ENCODE data around the gene IGFBP4.
A peak's percentile ranks its signal among the peaks of the same experiment; 100 is the strongest.

IGFBP4 gene

DNA sequence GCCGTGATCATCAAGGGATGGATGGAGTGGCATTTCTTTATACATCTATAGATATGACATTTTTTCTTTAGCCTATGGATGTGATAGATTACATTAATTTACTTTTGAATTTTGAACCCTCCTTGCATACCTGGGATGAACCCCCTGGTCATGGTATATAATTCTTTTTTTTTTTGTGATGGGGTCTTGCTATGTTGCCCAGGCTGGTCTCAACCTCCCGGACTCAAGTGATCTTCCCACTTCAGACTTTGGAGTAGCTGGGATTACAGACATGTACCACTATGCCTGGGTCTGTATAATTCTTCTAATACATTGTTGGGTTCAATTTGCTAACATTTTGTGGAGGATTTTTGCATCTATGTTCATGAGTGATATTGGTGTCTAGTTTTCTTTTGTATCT lies 59.9 kb downstream of the IGFBP4 start:
- no peaks in the 10 kb centered on the region for H3K27me3 ChIP-seq (ENCODE audit: insufficient read depth, poor library complexity, severe bottlenecking)
- ATAC-seq (ENCODE audit: low read depth) (no peak), DNase-seq (ENCODE audit: low spot score) (no peak)
- H3K27ac ChIP-seq (ENCODE audit: poor library complexity, severe bottlenecking): peak overlapping the region; percentile 100
- no peaks in the 10 kb centered on the region for H3K9me3 ChIP-seq (ENCODE audit: severe bottlenecking)
- TF ChIP-seq, protein P1, sequence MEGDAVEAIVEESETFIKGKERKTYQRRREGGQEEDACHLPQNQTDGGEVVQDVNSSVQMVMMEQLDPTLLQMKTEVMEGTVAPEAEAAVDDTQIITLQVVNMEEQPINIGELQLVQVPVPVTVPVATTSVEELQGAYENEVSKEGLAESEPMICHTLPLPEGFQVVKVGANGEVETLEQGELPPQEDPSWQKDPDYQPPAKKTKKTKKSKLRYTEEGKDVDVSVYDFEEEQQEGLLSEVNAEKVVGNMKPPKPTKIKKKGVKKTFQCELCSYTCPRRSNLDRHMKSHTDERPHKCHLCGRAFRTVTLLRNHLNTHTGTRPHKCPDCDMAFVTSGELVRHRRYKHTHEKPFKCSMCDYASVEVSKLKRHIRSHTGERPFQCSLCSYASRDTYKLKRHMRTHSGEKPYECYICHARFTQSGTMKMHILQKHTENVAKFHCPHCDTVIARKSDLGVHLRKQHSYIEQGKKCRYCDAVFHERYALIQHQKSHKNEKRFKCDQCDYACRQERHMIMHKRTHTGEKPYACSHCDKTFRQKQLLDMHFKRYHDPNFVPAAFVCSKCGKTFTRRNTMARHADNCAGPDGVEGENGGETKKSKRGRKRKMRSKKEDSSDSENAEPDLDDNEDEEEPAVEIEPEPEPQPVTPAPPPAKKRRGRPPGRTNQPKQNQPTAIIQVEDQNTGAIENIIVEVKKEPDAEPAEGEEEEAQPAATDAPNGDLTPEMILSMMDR (IDR thresholded peaks at IDR 0.05; ENCODE audit: poor library complexity, severe bottlenecking): no peak
- H3K4me1 ChIP-seq (ENCODE audit: insufficient read depth, poor library complexity, severe bottlenecking): peaks cover 6% of the 10 kb centered on the region
- H3K36me3 ChIP-seq (ENCODE audit: low read depth): peaks cover 32% of the 10 kb centered on the region
- no peak overlapping the region for H3K4me3 ChIP-seq (ENCODE audit: severe bottlenecking)

DNA sequence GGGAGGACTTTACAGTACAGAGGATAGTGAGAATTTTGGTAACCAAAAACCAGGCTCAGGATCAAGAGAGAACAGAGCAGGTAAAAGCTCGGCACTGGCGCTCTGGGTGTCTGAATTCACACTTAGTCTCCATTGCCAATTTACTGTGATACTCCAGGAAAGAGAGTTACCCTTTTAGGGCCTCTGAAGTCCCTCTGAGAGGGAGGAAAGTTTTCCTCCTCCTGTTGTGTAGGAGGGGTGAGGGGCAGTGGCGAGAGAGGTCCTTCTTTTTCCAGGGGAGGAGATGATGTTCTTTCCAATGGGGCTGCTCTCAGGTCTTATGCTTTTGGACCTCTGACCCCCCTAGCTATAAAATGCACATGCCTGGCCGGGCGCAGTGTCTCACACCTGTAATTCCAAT lies 63.5 kb downstream of the IGFBP4 start:
- Histone ChIP-seq H3K4me3 (ENCODE audit: severe bottlenecking) (no peak overlapping the region), H3K27ac (ENCODE audit: poor library complexity, severe bottlenecking) (peak overlapping the region; percentile 27), H3K4me1 (ENCODE audit: insufficient read depth, poor library complexity, severe bottlenecking) (peaks cover 31% of the 10 kb centered on the region), H3K9me3 (ENCODE audit: severe bottlenecking) (no peaks in the 10 kb centered on the region), H3K27me3 (ENCODE audit: insufficient read depth, poor library complexity, severe bottlenecking) (no peaks in the 10 kb centered on the region), H3K36me3 (ENCODE audit: low read depth) (no peaks in the 10 kb centered on the region)
- TF ChIP-seq, protein P1 (IDR thresholded peaks at IDR 0.05; ENCODE audit: poor library complexity, severe bottlenecking): no peak
- ATAC-seq (ENCODE audit: low read depth) (no peak), DNase-seq (ENCODE audit: low spot score) (no peak)
